Epithelial cell of proximal tubule (primary cell): Measurements from ENCODE around the gene UQCC2. TPM values are rescaled to one million over a fixed set of nuclear protein-coding genes. Genes with fewer than 3 reads are reported as not detected.

Source experiments
- DNase-seq: peaks from one replicate; pipeline ENCODE4 v3.0.0-alpha.2; 2011; ENCODE audit warnings: low read depth
- H3K4me3 ChIP-seq: 2 replicates; pipeline ENCODE4 v1.5.1; 2011; ENCODE audit warnings: low read depth, mild to moderate bottlenecking, low read length
- total RNA-seq: library from RNA; depleted of rRNA; stranded (reverse); fragments of >200 nt; gene quantifications from 2 replicates; pipeline ENCODE4 v1.2.3, GENCODE V29; 2015
- TF ChIP-seq, protein P1 (sequence below): conservative IDR thresholded peaks from 2 replicates; pipeline ENCODE4 v1.5.1; 2012; ENCODE audit warnings: low read depth, mild to moderate bottlenecking, low read length

The UQCC2 gene
- total RNA-seq, 1 donor from 2014 or later = 20.3 TPM

DNA sequence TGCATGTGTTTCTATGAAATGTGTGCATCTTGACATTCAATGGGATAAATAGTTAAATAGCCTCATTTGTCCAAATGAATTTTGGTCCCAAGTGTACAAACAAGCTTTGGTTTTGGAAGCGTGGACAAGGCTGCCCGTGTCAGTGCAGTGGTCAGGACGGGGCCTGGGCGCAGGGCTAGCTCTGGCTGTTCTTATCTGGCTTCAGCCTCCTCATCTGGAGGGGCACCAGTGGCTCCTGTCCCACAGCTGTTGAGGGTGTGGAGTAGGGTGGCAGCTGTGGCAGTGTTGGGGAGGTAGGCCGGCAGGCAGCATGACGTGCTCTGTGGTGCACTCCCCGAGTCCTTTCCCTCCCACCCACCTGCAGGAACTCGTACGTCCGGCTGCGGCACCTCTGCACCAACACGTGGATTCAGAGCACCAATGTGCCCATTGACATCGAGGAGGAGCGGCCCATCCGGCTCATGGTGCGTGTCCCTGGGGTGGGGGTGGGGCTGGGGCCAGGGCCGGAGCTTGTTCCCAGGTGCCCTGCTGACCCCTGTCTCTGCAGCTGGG, 46.9 kb downstream of the UQCC2 start:
- H3K4me3 ChIP-seq = no peak overlapping the region
- TF ChIP-seq, protein P1, sequence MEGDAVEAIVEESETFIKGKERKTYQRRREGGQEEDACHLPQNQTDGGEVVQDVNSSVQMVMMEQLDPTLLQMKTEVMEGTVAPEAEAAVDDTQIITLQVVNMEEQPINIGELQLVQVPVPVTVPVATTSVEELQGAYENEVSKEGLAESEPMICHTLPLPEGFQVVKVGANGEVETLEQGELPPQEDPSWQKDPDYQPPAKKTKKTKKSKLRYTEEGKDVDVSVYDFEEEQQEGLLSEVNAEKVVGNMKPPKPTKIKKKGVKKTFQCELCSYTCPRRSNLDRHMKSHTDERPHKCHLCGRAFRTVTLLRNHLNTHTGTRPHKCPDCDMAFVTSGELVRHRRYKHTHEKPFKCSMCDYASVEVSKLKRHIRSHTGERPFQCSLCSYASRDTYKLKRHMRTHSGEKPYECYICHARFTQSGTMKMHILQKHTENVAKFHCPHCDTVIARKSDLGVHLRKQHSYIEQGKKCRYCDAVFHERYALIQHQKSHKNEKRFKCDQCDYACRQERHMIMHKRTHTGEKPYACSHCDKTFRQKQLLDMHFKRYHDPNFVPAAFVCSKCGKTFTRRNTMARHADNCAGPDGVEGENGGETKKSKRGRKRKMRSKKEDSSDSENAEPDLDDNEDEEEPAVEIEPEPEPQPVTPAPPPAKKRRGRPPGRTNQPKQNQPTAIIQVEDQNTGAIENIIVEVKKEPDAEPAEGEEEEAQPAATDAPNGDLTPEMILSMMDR = no peak
- no peak for DNase-seq

DNA sequence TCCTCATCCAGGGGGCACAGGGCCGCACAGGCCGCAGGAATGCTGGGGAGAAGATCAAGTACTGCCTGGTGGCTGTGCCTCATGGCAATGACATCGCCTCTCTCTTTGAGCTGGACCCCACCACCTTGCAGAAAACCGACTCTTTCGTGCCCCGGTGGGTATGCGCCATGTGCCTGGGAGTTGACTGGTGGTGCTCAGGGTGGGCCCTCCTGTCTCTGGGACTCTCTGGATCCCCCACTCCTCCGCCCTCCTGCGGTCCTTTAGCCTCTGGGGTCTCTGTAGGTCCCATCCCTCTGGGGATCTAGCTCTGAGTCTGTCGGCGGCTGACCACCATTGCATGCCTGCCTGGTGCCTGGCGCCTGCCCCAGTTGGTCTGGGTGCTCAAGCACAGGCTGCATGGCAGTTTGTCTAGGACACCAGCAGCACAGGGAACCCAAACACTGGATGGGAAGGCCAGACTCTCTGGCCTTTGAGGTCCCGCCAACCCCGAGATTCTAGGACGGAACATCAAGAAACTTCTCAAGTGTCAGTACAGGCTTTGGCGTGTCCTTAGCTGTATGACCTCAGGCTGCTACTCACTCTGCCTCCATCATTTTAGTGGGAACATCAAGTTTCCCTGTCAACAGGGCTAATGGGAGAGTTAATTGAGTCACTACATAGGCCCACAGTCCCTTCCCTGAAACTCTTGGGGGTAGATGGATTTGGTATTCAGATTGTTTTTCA, 47.6 kb downstream of the UQCC2 start:
- no peak for DNase-seq
- TF ChIP-seq, protein P1 = no peak
- H3K4me3 ChIP-seq = no peak overlapping the region

DNA sequence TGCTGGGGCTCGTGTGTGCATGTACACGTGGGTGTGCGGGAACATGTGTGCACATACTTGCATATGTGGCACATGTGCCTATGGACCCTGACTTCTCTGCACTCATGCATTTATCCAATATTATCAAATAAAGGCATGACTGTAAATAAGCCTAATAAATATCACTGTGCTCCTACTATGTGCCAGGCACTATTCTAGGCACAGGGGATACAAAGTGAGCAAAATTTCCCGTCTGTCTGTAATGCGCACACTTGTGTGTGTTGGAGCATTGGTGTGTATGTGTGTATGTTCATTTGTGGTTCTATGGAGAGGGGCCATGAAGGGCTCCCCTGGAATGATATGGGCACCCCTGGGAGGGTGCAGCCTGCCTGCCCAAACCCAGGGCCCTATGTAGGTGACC, 48.5 kb downstream of the UQCC2 start:
- TF ChIP-seq, protein P1 = no peak
- no peak overlapping the region for H3K4me3 ChIP-seq
- no peak for DNase-seq

DNA sequence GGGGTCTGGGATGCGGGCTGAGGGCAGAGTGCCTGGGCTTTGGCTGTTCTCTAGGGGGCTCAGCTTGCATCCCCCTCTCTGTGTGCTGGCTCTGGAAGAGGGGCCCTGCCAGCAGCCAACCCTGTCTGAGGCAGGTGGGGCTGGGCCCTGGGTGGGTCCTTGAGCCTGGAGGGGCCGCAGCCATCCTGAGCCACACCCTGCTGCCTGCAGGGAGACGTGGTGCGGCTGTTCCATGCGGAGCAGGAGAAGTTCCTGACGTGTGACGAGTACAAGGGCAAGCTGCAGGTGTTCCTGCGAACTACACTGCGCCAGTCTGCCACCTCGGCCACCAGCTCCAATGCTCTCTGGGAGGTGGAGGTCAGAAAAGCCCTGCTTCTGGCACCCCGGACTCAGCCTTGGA, 49.2 kb downstream of the UQCC2 start:
- TF ChIP-seq, protein P1 = no peak

DNA sequence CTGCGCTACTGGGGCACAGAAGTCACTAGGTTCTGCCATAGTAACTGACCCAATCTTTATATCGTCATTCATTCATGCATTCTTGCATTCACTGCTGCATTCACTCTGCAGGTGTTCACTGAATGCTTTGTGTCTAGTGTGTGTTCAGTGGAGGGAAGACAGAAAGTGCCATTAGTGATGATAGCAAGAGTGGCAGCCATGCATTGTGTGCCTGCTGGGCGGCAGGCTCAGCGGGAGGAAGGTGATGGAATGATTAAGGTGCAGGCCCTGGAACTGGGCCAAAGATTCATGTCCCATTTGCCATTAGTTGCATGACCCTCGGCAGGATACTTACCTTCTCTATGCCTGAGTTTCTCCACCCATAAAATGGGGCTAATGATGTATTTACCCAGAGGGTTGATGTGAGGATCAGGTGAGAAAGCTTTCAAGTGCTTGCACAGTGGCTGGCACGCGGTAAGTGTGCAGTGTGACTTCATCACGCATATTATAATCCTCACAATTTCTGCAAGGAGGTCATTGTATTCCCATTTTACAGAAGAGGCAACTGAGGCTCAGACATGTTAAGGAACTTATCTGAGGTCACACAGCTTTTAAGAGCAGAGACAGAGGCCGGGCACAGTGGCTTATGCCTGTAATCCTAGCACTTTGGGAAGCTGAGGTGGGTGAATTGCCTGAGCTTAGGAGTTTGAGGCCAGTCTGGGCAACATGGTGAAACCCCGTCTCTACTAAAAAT, 50.2 kb downstream of the UQCC2 start:
- no peak for DNase-seq
- TF ChIP-seq, protein P1 = no peak
- H3K4me3 ChIP-seq = no peak overlapping the region

More for the DNA sequence above, 49.2 kb downstream of the UQCC2 start:
- DNase-seq = no peak
- H3K4me3 ChIP-seq = no peak overlapping the region

DNA sequence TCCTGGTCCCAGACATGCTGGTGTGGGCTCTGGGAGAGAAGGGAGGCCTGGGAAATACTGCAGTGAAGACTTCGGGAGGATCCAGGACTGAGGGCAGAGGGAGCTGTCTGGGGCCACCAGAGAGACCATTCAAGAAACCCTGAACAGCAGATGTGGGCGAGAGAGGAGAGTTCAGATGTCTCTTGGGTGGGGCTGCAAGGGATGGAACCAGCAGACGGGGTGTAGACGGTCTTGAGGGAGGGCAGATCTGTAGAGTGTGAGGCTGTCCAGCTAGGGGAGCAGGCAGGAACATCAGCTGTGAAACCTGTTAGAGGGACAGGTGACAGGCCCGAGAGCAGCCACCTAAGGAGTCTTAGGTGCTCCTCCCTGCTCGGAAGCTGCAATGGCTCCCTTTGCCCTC, 51.5 kb downstream of the UQCC2 start:
- TF ChIP-seq, protein P1 = no peak
- H3K4me3 ChIP-seq = no peak overlapping the region
- DNase-seq = no peak
